NCI-H2227 (cell line): Measurements from ENCODE around the gene PLP1.

Experiments
- DNase-seq: peaks from one replicate; lab custom pipeline; 2025; ENCODE audit not compliant: unreplicated experiment; lab: John Stamatoyannopoulos, UW

Gene PLP1

GRCh38 chrX:103823591-103823990, 47.0 kb downstream of the PLP1 start:
- DNase-seq = no peak

DNA sequence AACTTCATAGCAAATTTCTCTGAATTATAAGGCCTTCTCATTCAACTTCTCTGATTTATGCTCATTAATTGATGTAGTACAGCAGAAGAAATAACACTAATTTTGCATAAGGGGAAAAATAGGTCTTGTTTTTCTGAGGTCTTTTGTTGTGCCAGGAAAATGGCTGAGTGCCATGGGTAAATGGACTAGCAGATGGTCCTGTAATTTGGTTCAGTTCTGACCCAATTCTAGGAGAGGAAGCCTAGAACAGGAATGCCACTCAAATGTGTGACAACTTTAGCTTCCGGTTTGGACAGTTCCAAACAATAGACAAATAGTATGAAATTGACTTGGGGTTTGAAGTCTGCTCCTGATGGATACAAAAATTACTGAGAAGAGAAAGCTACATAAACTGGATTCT, 49.2 kb downstream of the PLP1 start:
- DNase-seq = no peak

DNA sequence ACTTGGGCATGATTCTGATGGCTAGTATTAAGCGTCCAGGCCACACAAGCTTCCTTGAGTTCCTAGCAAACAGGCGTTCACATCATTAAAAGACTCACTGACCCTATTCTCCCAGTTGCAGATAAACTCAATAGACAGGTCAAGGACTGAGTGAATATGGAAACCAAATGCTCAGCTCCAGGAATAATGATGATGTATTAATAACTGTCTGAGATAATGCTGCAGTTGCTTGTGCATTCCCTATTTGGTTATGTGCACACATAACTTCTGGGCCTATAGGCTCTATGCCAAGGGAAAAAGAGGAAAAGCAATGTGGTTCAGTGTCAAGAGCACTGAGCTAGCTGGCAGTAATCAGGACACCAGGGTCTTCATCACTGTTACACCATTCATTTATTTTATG, 51.9 kb downstream of the PLP1 start:
- DNase-seq = no peak

- peak; percentile 38 for DNase-seq
Observed at GRCh38 chrX:103830848-103831247, 54.2 kb downstream of the PLP1 start.

DNA sequence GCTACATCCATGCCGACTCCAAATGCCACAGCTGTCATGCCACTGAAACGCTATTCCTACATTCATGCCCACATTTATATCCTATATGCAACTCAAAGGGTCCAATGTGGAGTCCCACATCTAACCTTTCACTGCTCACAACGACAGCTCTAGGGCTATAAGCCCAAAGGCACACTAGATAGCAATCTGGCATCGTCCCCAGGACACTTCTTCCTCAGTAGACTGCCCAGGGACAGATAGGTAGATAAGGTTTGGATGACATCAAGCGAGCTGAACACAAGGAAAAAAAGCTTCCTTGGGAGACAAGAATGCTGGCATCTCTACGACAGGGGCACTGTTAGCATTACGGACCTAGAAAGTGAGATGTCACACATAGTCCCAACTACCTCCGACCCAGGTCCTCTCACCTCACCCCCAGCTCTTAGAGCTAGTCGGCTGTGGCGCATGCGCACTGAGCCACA, 54.7 kb downstream of the PLP1 start:
- DNase-seq = no peak

DNA sequence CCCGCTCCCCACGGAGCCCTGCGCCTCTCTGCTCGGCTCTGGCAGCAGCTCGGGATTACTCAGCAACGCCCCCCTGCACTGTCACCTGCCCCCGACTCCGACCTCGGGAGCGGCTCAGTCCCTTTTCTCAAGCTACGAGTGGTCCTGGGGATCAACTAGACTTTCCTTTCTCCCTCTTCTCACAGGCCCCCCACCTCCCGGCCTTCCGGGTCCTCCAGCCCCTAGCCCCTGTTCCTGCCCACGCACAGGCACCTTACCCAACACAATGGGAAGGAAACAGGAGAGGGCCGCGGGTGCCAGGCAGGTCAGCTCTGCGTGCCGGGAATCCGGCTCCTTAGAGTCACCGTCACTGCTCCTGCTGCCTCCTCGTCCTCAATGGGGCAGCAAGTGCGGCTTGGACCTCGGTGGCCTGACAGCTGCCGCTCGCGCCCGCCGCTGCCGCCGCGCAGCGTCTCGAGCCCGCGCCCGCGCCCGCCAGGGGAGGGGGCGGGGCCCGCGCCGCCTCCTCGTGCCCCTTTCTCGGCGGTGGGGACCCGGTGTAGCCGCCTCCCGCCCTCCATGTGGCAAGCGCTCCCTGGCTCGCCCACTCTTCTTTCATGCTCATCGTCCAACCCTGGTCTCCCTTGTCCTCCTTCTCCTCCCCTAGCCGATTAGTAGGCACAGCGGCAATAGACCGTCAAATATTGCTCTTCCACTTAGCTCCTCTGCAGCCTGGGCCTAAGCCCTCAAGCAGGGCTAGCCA, 55.3 kb downstream of the PLP1 start, which contains the start of gene RAB9B:
Gene RAB9B, minus strand, starts transcription at position 455 of the 742 bp plus-strand sequence. CDS start 6,473 bp downstream, outside the sequence.
- DNase-seq = peak; percentile 90

DNA sequence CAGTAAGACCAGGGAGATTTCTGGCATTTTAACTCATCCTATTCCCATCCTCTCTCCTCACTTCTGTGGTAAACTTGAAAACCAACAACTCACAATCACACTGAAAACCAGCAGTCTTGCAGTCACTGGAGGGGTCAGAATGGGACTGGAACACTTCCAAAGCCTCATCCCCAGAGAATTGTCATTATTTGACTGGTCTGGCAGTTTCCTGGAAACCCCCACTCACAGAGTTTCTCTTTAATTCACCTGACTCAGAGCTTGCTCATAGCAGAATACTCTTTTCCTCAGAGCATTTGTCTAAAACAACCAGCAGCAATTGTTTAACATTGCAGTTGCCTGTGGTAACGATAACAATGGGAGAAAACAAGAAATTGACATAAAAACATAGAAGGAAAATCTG, 62.8 kb downstream of the PLP1 start:
- no peak for DNase-seq
